Thyroid gland (tissue), 4 donors: ENCODE measurements around the gene SLC47A2.

Experiments used
- CTCF ChIP-seq, 6 experiments: fragments of 200-600 bp in 3 of 6; fragments of 450-650 bp in 3 of 6; sonication (generic) in 3 of 6; IDR thresholded peaks; one replicate each; pipeline ENCODE4 v1.5.1; 2016 to 2019; ENCODE audit warnings: antibody characterized with exemption in 6 of 6, mild to moderate bottlenecking in 2 of 6, inconsistent platforms in 1 of 6, moderate library complexity in 1 of 6
- POLR2A ChIP-seq, 2 donors: fragments of 450-650 bp; IDR thresholded peaks; one replicate each; pipeline ENCODE4 v1.6.1; 2017; ENCODE audit warnings: antibody characterized with exemption in 2 of 2, mild to moderate bottlenecking in 2 of 2, moderate library complexity in 1 of 2

- TF ChIP-seq CTCF (IDR thresholded peaks at IDR 0.05) (no peak), POLR2A (IDR thresholded peaks at IDR 0.05) (no peak)
Measured at GRCh38 chr17:19717411-19717908, 1.1 kb upstream of the SLC47A2 start.
